ENCODE measurements around the gene HIVEP2.
"Not testable (repeated sequence)": the region's sequence is repeated elsewhere in the genome, so short reads cannot be mapped to it uniquely, and the experiment has no call there.

The HIVEP2 gene, protein sequence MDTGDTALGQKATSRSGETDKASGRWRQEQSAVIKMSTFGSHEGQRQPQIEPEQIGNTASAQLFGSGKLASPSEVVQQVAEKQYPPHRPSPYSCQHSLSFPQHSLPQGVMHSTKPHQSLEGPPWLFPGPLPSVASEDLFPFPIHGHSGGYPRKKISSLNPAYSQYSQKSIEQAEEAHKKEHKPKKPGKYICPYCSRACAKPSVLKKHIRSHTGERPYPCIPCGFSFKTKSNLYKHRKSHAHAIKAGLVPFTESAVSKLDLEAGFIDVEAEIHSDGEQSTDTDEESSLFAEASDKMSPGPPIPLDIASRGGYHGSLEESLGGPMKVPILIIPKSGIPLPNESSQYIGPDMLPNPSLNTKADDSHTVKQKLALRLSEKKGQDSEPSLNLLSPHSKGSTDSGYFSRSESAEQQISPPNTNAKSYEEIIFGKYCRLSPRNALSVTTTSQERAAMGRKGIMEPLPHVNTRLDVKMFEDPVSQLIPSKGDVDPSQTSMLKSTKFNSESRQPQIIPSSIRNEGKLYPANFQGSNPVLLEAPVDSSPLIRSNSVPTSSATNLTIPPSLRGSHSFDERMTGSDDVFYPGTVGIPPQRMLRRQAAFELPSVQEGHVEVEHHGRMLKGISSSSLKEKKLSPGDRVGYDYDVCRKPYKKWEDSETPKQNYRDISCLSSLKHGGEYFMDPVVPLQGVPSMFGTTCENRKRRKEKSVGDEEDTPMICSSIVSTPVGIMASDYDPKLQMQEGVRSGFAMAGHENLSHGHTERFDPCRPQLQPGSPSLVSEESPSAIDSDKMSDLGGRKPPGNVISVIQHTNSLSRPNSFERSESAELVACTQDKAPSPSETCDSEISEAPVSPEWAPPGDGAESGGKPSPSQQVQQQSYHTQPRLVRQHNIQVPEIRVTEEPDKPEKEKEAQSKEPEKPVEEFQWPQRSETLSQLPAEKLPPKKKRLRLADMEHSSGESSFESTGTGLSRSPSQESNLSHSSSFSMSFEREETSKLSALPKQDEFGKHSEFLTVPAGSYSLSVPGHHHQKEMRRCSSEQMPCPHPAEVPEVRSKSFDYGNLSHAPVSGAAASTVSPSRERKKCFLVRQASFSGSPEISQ (N-terminal part only)

DNA sequence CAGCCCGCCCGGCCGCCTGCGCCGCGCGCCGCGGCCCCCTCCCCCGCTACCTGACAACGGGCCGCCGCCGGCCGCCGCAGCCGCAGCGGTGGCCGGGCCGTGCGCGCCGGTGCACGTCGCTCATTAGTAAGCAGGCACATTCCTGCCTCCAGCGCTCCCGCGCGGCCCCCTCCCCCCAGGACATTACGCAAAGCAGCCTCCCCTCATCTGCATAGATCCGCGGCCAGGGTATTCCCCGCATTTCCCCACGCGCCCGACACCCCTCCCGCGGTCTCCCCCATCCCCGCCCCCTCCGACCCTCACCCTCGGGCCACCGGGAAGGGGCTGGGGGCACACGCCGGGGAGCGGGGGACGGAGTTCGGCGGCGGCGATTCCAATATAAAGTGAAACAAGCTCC lies at the start of gene HIVEP2:
TSS of gene HIVEP2 (minus strand) at position 128 of the 397 bp plus-strand sequence. CDS start 170,438 bp downstream, outside the sequence.
- DNase-seq = peak; percentile 89

DNA sequence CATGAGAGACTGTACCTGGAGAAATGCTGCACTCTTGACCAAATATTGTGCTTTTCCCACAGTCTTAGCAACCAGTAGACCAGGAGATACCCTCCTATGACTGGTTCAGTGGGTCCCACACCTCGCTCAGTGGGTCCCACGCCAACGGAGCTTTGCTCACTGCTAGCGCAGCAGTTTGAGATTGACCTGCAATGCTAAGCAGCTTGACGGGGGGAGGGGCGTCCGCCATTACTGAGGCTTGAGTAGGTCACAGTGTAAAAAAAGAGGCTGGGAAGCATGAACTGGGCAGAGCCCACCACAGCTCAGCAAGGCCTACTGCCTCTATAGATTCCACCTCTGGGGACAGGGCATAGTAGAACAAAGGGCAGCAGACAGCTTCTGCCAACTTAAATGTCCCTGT lies 49.0 kb upstream of the HIVEP2 start:
- no peak for DNase-seq

DNA sequence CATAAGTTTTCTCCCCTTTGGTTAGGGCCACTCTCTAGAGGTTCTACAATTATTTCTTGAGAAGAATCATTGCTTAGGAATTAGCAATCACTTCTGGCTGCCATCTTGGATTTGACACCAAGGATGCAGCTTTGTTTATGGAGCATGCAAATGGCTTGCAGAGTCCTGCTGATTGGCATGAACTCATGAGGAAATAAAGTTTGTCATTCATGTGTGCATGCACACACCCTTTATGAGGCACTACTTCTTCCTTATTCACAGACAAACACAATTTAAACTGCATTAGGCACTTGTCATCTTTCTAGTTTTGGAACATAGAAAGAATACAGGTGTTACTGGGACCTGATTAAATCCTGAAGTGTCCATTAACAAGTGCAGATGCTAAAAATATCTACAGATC lies 42.5 kb upstream of the HIVEP2 start:
- no peak for DNase-seq

DNA sequence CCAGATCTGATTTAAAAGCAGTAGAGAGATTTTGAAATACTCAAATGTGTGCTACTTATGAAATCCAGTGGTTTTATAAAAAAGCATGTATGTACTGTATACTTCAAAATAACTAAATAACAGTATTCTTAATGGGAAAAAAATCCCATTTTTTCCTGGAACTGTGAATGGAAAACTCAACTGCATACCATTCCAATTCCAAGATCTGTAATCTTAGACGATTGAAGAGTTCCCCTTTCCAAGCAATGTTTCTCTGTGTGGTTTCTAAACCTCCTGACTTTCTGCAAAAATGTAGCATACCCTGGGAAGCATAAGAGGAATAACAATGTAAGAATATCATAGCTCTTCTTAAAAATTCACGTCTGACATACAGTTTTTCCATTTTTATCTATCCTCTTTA lies 40.3 kb upstream of the HIVEP2 start:
- DNase-seq = no peak

DNA sequence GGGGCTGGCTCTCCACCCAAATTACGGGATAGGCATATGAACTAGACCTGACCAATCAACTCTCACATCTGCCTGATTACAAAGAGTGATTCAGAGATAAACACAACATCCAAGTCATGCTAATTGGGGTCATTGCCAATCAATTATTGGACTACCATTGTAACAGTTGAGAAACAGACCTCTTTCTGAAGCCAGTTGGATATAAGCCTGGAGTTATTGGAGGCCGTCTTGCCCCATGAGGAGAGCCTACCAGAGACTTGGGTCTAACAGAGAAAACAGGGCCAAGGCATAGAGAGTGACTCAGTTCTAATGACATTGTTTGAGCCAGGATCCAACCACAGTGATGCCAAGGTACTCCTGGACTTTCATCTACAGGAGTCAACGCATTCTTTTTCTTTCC lies 39.4 kb upstream of the HIVEP2 start:
- DNase-seq = no peak

DNA sequence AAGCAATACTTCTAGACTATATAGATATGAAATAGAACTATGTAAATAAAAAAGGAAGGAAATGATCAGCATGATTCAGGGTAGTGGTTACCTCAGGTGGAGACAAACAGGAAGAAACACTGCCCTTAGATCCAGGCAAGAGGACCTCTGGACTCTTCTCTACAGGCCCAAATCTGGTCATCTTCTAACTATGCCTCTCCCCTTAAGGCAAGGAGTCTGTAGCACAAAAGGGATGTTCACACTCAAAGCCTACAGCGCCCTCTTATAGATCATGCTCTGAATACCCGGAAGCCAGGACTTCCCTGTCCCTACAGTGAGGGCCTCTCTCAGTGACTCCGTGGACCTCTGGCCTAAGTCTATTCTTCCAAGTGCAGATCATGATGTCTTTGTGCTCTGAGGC lies 30.4 kb upstream of the HIVEP2 start:
- DNase-seq = no peak

DNA sequence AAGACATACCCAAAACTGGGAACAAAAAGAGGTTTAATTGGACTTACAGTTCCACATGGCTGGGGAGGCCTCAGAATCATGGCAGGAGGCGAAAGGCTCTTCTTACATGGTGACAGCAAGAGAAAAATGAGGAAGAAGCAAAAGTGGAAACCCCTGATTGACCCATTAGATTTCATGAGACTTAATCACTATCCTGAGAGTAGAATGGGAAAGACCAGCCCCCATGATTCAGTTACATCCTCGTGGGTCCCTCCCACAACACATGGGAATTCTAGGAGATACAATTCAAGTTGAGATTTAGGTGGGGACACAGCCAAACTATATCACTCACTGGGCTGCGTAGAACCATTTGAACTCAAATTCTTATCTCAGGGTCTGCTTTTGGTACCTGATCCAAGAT lies 26.0 kb upstream of the HIVEP2 start:
- DNase-seq = not testable (repeated sequence)

DNA sequence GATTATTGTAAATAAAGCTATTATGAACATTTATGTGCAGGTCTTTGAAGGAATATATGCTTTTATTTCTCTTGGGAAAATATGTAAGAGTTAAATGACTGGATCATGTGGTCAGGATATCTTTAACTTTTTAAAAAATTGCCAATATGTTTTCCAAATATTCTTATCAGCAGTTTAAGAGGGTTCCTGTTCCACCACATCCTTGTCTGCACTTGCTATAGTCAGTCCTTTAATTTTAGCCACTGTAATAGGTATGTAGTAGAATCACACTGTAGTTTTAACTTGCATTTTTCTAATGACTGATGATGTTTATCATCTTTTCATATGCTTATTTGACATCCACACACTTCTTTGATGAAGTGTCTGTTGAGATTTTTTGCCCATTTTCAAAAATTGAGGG lies 23.6 kb upstream of the HIVEP2 start:
- no peak for DNase-seq

DNA sequence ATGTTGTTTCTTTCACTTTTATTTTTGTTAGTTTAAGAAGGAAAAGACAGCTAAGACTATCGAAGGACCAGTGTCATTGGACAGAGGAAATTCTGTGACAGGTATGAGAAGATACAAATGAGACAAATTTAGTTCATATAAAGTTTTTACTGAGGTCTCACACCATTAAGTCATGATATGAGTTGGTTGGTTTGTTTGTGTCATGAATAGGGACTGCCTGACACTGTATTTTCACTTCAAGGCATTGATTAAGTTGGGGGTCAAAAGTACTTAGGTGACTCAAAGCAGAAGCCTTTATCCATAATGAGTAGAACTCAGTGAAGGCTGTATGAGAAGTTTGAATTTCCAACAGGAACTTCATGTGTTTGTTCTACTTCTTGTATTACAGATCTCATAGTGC lies 21.3 kb upstream of the HIVEP2 start:
- no peak for DNase-seq

DNA sequence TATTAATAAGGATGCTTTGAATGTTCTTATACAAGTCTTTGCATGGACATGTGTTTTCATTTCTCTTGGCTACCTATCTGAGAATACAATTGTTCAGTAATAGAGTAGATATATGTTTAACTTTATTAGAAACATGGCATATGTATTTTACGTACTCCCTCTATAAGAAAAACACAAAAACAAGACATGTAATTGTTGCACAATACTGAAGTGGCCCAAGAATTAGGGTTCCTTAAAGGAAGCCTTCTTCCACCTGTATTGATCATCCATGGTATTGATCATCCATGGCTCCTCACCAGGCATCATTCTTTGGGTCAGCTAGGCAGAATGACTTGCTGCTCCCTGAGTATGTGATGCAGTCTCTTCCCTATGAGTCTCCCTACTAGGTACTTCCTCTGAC lies 20.2 kb upstream of the HIVEP2 start:
- DNase-seq = no peak

DNA sequence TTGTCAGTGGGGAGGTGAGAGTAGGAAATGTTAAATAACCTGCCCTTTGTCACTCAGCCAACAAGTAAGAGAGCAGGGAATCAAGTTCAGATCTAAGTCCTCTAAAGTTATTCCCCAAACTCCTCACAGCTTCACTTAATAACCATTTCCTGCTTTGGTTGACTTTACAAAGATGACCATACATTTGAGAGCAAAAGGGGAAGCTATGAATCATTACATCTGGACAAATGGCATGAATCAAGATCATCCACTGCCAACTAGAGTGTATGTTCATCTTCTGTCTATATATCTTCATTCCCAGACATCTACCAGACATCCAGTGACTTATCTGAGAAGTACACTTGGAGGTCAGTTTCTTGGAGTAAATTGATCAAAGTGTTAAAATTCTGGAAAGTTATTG lies 15.1 kb upstream of the HIVEP2 start:
- DNase-seq = no peak

DNA sequence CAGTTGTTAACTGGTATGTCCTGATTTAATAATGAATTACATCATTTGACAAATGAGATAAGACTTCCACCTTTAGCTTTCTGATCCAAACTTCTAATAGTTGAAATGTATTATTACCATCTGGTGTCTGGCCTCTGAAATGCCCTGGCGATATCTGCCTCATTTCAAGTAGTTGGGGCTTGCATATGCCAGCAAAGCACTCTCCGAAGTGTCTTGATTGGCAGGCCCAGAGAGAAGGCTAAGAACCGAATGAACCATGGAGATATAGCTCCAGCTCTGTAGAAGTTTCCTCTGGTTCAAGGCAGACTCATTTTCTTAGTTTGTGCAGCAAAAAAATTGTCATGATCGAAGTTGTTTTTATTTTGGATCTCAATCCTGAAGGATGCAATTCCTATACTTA lies 13.4 kb upstream of the HIVEP2 start:
- no peak for DNase-seq

DNA sequence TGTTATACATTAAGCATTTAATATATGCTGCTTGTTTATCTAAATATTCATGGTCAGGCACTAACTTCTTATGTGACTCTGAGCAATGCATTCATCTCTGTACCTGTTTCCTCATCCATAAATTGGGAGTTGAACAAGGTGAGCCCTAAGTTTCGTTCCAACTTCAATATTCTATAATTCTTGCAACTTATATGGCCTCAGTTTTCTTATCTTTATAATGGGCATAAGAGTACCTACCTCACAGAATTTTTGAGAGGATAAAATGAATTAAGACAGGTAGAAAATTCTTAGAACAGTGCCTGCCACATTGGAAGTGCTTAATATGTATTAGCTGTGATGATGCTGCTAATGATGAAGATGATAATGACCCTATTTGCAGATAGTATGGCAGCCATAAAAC lies 11.8 kb upstream of the HIVEP2 start:
- DNase-seq = no peak

DNA sequence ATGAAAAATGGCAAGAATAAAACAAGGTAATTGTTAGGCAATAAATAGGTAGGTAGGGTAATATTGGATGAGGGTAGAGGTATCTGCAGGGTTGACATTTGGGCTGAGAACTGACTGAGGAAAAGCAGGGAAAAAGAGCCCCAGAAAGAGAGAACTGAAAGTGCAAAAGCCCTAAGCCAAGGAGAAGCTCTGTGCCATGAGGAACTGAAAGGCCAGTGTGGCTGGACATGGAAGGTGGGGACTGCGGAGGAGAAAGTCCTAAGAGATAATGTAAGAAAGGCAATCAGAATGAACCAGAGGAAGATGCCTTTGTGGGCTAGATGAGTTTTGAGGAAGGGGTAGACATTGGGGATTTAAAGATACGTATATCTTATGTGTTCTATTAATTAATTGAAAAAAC lies 9.9 kb upstream of the HIVEP2 start:
- DNase-seq = no peak

DNA sequence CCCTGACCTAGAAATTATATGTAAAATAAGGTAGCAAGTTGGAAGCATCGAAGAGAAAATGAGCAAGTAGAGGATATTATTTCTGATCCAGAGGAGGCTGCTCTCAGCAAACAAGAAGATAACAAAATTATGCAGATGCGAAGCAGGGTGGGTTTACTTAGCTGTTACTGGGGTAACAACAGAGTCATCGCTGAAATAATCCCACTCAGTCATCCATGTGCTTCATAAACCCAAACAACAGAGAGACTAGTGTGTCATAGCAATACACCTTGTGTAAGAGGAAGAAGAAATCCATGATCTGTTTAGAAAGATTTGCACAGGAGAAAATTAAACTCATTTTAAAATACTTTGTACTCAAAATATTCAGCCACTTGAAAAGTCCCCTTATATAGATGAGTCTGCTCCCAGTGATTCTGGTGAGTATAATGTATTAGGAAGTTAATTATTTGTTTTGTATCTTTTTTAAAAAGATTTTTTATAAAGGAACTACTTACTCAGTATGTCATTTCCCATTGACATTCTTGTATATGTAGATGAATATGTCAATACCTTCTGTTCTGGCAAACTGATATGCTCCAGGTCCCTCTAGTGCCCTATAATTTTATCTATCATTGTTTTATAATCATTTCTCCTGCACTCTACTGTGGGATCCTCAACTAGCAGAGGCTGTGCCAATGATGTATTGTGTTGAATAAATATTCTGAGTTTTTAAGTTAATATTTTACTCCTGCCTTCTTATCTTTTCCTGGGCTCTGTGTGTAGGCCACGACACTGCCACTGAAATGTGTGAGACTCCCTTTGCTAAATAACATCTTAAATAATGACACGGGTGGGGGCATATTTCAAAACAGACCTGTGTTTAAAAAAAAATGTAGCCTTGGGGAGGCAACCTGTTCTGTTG lies 8.6 kb upstream of the HIVEP2 start:
- DNase-seq = no peak

DNA sequence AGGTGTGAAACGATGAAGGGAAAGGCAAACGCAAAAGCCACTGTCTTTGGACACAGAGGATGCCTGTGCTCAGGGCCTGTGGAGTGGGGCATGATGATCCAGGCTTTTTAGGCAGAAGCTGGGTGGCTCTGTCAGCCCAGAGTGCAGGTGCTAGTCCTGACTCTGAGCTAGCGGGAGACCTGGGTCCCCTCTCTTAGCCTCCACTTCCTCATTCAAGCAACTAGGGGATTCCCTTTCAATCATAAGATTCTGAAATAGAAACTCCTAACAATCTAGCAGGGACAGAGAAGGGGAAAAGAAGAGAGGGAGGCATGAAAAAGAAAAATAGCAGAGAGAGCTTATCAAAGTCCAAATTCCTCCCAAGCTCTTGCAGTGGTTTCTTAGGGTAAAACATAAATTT lies 7.6 kb upstream of the HIVEP2 start:
- DNase-seq = no peak

DNA sequence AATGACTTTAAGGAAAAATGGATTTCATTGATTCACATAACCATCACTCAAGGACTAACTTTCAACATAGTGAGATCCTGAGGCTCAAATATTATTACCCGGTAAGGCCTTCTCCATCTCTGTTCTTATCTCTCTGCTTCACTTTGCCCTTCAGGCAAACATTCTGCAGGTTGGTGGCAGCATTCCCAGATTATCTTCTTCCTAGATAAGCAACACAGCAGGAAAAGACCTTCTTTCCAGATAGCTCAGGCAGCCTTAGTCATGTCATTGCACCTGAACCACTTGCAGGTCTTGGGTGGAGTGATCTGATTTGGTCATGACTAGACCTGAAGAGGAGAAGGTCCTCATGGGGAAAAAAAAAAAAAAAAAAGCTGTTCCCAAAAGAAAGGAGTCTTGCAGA lies 5.3 kb upstream of the HIVEP2 start:
- DNase-seq = no peak

DNA sequence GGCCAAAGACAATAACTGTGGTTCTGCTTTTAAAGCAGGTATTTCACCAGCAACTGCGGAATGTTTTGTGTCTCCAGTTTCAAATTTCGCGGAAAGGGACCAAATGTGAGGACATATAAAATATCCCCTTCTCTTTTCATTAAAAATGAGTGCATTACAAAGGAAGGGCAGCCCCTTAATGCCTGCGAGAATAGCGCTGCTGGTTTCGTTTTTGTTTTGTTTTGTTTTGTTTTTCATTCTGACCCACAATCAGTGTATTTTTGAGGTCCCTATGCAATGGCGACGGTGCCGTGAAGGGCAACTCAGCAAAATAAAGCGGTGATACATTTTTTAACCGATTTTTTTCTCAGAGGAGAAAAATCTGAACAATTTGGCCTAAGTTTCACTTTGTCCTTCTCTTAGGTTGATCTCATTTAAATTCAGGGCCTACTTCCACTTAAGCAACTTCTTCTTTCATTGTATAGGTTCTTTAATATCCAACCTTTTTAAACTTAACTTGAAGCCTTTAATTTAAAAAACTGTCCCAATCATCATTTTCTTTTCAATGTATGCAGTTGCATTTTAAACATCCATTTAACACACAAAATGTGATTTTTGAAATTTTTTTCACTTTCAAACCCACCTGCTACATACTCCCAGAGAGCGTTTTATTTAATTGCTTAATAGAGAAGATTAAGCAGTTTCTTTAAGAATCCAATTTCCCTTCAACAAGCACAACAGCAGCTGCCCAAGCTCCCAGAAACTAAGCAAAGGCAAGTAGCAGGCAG lies 2.9 kb upstream of the HIVEP2 start:
- DNase-seq = peak; percentile 69

DNA sequence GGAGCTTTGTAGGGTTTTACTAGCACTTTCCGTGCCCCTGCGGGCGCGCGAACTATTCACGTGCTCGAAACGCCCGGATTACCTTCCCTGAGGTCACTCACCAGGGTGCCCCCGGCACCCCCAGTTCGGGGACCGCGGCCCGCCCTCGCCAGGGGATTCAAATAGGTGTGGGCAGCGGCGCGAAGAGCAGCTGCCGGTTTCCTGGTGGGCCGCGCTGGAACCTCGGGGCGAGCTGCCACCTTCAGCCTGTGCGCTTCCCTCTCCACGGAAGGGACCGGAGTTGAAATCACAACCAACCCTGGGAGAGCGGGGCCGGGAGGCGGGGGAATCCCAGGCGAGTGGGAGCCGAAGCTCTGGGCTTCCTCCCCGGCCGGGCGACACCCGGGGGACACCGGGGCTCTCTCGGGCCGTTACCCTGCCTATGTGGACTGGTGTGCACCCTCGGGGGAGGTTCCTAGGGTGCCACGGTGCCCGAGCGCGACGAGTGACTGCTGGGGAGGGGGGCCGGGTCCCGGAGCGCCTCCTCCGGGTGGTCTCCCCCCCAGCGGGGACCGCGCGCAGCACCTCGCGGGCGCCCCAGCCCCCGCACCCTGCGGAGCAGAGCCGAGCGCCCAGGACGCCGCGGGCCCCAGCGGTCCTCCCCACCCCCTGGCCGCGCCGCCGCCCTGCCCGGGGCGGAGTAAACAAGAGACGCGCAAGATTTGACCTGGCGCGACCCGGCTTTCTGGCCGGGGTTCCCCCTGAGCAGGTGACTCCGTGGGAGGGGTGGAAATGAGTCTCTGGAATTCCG lies 2.1 kb upstream of the HIVEP2 start:
- DNase-seq = peak; percentile 82

DNA sequence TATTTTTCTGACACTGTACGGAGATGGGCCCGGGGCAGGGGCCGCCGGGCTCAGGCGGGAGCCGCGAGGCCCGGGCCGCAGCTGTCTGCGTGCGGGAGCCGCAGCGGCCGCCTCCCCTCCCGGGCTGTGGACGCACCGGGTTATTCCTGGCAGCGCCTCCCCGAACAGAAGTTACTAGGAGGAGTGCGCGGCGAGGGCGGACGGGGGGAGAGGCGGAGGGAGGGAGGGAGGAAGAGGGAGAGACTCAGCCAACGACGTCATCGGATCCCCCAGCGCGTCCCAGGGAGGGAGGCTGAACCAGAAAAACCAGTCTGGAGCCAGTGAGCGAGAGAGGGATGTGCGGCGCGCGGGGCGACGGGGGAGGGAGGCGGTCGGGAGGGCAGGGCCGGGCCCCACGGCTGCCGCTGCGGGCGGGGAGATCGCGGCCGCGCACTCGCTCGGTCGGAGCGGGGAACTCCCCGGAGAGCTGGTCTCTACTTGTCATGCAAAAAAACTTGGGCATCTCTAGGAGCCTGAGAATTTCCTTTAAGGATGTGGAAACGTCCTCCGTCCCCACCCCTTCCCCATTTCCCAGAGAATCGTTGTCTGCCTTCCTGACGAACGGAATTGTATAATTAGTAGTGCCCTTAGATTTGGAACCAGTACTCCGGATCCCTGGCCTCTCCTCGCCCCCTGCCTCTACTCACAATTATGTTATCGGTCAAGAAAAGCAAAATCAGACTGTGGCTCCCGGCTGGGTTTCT lies 1.4 kb upstream of the HIVEP2 start:
- DNase-seq = peak; percentile 93
